COLO829 (cell line): ENCODE results near the gene HSPB7.
"Not testable (repeated sequence)": the region's sequence is repeated elsewhere in the genome, so short reads cannot be mapped to it uniquely, and the experiment has no call there.

ENCODE experiments used
- DNase-seq: peaks from one replicate; pipeline ENCODE4 v3.0.0; 2012; ENCODE audit warnings: low spot score

The HSPB7 gene

DNA sequence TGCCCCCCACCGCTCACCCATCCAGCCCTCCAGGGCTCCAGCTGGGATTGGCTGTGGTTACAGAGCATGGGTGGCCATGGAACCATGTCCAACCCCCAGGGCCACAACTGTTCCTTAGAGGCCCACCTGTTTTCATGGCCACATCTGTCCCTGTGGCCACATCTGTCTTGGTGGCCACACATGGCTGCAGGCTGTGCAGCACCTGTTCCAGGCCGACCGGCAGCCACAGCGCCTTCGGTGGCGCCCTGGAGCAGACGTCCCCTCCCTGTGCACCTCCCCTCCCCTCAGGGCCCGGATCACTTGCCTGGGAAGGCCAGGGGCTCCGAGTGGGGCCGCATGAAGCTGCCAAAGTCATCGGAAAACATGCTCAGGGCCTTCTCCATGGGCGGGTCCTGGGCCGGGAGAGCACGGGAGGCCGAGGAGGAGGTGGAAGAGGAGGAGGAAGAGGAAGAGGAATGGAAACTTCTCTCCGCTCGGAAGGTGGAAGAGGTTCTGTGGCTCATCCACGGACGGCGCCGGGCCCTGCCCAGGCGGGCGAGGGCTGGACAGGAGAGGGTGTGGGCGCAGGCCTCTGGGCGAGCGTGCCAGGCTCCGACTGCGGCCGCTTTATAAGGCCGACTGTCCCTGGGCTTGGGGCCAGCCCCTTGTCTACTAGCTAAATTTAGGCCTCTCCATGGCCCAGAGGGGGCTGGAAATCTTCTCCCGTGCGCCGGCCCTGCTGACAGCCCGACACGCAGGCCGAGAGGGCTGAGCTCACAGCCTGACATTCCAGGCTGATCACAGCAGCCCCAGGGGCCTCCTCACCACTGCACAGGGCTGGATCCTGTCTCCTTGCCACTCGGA lies at the start of gene HSPB7:
HSPB7 (minus strand) TSS at position 583 of the 843 bp plus-strand sequence; CDS start at position 503, 80 bp downstream.
- DNase-seq = no peak

DNA sequence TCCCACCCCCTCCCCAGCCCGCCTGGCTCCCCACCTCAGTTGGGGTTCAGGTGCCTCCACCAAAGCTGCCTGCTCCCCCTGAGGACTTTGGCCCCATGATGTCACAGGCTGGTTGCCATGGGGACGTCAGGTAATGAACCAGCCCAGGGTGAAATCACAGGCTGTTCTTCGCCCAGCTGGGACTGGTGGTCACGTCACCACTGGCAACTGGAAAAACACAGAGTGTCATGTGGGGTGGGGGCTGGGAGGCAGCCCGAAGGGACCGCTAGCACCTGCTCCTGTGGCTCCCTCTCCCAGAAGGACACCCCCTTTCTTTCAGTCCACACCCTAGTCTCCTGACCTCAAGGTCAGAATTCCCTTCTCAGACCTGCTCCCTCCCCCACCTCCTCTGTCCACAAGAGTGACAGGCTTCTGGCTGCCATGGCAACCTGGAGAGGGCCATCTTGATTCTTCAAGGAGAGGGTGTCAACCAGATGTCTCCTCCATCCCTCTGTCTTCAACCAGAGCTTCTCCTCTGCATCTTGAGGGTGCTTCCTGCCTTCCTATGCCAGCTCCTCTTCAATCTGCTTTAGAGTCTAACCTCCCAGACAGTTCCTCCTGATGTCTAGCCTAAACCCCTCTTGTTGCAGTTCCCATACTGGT lies 49.4 kb upstream of the HSPB7 start:
- DNase-seq = no peak

DNA sequence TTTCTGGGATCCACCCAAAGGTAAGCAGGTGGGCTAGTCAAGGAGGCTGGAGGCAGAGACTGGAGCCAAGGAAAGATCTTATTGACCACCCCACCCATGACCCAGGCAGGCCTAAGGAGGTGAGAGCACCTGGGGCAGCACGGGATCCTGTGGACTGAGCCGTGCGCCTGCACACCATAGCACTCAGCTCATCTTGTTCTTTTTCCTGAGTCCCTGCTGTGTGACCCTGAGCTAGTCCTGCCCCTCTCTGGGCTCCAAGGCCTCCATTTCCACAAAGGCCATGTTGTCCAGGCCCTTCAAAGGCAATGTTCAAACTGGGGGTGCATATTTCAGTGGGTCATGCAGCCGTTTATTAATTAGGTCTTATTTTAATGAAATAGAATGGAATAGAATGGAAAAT lies 48.4 kb upstream of the HSPB7 start:
- DNase-seq = no peak

DNA sequence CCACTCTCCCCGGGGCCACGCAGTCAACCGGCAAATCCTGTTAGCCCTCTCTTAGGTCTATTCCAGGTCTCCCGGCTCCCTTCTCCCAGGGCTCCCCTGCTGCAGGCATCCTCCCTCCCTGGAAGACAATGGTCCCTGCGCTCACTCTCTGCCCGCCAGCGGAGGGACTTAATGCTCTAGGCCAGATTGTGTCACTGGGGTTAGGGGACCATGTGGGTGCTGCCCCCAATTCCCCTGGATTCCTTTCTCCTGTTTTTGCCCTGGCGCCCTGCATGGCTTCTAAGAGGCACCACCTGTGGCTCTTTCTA lies 47.4 kb upstream of the HSPB7 start:
- DNase-seq = no peak

DNA sequence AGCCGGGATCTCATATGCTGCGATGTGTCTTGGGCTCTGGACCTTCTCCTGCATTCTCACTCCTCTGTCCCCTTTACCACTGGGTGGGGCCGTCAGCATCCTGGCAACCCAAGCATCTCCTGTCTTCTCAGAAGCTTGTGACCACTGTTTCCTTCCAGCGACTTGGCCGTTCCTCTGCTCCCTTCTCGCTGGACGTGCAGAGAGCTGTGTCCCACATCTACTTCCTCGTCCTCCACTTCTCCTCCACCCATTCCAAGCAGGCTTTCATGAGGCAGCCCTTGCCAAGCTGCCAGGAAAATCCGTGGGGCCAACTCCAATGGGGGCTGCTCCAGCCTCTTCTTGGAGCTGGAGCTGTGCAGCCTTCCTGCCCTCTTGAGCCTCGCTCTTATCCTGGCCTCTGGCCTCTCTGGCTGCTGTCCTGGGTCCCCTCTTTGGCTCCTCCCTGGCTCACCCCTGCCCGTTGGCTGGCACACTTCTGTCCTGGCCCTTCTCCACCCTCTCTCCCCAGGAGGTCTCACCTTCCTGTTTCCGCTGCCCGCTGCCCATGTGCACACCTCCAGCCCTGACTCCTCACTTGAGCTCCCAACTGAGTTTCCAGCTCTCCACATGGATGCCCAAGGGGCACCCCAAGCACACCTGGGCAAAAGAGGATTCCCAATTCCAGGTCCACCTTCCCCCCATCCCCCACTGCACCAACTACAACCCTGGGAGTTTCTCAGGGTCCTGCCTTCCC lies 46.9 kb upstream of the HSPB7 start:
- DNase-seq = no peak

DNA sequence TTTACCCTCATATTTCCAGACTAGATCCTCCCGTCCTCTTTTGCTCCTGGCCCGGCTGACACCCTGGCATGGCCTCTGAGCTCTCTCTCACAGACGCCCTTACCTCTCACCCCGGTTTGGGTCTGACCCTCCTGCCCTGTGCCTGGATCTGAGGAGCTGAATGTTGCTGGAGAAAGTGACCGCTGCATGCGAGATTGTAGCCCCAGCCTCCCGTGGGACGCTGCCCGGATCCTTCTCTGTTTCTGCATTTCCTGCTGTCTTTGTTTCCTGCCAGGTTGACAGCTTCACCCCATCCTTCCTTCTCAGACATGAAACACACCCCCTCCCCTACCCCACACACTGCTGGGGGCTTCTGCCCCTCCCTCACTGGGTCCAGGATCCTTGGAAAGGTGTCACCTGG lies 46.1 kb upstream of the HSPB7 start:
- DNase-seq = no peak

DNA sequence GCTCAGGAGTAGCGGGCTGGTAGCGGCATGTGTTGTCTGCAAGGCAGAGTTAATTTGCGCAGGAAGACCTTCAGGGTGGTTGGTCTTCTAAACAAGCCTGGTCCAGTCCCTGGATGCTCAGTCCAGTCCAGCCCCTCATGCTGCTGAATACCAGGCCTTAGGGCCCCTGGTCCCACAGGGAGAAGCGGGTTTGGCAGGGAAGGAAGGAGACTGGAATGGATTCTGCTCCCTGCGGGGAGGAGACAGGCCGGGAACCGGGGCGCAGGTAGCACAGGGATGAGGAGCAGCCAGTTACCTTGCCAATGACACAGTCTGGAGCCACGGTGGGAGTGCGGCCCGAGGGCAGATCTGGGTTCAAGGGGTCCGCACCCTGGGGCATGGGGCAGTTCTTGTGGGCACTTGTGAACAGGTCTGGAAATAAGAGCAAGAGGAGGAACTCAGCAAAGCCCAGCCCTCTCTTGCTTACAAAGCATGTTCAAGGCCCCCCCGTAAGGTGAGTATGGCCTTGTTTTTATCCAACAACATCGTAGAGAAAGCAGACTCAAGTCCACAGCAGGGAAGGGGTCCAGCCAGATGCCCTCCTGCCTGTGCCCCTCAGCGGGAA lies 45.5 kb upstream of the HSPB7 start:
- no peak for DNase-seq

DNA sequence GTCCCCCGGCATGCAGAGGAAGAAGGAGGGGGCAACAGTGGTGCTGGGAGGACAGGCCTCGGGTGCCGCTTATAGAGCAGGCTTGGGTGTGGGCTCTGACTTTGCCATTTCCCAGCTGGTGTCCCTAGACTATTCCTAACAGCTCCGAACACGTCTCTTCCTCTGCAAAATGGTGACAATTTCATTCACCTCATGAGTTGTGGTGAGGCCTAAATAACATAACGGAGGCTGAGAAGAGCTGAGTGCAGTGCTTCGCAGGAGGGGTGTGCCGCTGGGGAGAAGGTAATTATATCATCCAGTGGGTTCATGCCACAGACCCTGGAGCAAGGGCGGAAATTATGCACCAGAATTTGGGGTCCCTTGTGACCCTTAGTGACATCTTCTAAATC lies 44.8 kb upstream of the HSPB7 start:
- not testable (repeated sequence) for DNase-seq

DNA sequence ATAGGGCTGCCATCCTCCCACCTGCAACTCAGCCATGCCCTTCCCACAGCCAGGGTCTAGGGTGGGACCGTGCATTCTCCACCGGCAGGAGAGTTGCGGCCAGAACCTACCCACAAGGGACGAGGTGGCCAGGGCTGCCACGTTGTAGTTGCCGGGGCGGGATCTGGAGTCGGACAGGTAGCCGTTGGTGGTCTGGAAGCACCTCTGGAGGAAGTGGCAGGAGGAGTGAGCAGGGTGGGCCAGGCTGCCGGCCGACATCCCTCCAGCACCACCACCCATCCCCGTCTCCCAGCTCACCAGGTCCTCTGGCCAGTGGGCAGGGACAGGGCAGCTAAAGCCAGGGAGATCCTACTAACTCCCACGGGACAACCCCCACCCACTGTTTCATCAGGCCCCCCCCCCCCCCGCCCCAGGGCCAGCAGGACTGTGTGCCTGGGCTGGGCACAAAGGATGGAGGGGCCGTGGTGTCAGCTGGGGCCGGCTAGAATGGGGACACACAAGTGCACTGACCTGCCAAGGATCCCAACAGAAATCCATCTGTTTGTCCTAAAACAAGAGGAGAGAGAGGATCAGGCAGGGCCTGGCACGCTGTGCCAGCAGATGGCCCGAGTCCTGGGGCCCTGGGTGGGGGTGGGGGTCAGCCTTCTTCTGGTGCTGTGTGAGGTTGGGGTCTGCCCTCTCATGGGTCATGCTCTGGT lies 44.3 kb upstream of the HSPB7 start:
- not testable (repeated sequence) for DNase-seq

DNA sequence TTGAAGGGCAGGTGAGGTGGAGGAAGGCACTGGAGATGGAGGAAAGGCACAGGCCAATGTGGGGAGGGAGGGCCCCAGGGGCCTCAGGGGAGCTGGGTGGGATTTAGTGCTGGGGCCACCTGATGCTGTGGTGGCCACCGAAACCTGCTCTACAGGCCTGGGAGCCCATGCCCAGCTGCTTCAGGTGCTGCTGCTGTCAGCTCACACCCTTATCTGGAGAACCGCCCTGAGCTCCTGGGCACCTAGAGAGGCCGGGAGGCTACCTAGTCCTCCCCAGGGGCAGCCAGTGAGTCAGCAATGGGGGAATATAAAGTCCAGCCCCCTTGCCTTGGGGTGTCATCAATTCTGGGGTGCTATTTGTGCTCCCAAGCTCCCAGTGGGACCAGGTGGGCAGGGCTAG lies 43.4 kb upstream of the HSPB7 start:
- DNase-seq = no peak

DNA sequence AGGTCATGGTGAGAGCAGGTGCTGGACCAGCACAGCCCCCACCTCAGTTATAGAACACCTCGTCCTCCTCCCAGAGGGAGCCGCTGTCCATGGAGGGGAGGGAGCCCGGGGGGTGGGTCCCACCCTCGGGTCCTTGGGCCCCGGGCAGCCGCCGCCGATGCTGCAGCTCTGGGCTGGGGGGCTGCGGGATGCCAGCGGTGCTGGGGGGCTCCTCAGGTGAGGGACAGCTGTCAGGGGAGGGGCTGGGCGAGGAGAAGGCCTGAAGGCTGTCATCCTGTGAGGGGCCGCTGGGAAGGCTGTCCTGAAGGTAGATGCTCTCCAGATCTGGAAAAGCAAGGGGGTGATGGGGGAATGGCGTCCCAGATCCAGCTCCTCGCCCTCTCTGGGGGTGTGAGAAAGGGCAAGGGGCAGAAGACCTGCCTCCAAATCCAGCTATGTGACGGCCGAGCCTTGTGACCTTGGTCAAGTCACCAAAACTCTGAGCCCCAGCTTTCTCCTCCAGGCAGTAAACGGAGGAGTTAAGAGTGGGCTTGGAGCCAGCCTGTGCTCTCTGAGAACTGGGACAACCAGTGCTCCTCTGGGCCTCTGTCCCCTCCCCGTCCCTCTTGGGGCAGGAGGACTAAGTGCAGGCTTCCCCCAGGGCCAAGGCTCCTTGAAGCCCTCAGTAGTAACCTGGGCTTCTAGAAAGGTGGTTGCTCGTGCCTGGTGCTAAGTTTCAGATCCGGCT lies 40.7 kb upstream of the HSPB7 start:
- DNase-seq = not testable (repeated sequence)

DNA sequence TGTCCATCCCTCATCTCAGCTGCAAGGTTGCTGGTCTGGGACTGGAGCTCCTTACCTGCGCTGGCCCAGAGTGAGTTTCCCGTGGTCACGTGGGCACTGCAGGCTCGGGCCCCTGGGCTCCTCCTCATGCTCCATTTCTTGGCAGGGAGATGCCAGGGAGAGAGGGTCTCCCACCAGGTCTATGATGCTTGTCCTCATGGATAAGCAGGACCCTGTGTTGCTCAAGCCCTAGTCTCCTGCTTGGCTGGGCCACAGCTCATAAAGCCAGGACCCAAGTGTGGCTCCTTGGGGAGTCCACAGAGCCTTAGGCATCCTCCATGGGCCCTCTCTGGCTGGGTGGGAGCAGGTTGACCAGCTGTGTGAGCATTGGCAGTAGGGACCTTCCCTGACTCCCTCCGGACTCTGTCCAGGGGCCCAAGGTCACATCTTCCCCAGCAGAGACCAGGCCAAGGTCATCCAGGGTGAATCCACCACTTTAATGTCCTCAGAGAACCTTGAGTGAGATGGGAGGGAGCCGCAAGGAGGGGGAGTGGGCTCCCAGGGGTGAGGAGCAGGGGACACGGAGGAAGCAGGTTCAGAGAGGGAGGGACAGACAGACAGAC lies 39.6 kb upstream of the HSPB7 start:
- DNase-seq = not testable (repeated sequence)

DNA sequence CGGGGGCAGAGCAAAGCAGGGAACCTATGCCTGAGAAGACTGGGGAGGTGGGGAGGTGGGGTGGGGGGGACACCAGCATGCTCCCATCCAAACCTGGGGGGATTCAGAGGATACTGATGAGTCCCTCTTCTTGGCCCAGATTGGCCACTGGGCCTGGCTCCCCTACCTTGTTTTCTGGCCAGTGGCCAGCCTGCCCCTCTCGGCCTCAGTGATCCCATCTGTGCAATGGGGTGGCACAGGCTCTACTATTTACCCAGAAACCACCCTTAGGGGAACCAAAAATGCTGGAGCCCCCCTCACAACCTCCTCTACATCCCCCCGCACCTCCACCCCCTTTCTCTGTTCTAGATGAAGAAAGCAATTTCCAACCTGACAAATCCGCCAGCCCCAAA lies 38.7 kb upstream of the HSPB7 start:
- DNase-seq = not testable (repeated sequence)

DNA sequence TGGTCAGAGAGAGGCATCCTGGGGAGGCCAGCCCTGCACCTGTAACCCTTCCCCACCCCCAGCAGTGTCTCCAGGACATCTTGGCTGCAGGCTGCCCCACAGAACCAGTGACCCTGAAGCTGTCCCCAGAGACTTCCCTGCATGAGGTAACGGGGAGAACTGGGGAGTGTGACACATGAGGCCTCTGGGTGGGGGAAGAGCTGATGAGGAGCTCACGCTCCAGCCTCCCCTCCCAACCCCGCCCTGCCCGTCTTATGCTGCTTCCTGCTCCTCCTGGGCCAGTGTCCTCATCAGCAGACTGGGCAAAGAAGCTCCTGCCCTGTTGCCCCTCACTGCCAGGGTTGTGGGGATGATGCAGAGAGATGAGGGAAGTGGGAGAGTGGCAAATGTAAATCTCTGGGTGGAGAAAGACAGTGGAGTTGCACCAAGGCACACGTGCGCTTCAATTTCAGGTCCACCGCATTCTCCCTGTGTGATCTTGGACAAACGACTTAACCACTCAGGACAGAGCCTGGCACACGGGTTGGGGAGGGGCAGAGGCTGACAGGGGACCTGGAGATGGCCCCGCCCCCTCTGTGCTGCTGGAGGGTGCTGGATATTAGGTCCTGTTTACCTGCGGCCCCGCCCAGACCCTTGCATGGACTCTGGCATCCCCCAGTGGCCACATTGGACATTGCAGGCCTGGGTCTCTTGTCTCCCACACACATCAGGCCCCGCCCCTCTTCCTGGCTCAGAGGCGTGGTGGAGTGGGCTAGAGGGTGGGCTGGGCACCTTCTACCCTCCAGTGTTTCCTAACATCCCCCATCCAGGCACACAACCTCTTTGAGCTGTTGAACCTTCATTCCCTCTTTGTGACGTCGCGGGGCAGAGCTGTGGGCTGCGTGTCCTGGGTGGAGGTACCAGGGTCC lies 38.0 kb upstream of the HSPB7 start:
- DNase-seq = peak; percentile 63

DNA sequence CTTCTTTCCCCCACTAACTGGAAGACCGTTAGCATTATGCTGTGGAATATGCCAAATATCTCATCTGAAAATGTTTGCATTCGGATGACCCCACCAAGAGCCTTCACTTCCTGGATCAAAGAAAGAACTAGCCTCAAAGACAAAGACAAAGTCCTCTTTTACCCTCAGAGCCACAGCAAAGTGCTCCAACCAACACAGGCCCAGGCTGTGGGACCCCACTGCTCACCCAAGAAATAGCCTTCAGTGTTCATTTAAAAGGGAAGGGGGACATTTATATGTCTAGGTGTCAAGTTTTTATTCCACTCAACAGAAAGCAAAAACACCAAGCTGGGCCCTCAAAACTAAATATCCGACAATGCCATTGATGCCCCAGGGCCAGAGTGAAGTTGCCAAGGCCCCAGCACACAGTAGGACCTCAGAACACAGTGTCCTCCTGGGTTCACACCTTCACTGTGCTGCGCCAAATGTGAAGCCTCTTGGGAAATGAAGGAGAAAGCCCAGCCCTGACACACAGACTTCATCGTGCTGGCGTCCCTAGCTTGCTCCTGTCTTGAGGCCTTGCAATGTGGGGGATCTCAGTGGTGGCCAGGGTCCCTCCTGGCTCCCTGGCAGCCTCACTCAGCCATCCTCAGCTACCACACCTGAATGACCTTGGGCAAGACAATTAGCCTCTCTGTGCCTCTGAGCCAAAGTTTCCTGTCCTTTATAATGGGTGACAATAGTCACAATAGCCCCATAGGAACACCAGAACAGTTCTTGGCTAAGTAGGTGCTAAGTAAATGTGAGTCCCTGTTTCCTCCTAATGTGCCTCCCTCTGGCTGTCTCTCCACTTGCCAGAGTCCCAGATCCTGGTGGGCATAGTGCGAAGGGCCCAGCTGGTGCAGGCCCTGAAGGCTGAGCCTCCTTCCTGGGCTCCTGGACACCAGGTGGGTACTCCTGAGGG lies 37.0 kb upstream of the HSPB7 start:
- DNase-seq = no peak

DNA sequence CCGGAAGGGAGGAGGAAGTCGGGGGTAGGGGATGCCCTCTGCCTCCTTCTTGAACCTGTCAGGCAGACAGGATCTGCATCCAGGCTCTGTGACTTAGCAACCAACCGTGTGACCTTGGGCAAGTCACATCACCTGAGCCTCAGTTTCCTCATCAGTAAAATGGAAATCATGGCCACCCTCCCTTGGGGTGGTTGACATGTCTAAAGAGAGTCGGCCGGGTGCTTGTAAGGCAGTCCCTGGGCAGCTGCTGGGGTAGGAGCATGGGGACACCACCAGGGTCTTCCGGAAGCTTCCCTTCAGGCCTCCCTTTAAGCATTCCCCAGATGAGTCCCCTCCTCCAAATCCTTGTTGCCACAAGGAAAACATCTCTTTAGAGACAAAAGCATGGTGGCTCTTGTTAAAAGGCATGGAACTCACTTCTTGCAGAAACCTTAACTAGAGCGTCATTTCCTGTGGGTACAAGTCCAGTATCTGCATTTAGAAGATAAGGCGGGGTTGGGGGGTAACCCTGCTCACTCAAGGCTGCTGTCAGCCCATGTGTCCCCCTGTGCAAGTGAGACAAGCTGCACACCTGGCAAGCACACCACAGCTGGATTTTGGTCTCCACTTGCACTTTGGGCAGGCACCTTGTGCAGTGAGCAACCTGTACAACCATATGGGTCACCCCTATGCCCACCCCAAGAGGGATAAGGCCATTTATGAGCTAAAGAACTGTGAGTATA lies 36.1 kb upstream of the HSPB7 start:
- DNase-seq = no peak

DNA sequence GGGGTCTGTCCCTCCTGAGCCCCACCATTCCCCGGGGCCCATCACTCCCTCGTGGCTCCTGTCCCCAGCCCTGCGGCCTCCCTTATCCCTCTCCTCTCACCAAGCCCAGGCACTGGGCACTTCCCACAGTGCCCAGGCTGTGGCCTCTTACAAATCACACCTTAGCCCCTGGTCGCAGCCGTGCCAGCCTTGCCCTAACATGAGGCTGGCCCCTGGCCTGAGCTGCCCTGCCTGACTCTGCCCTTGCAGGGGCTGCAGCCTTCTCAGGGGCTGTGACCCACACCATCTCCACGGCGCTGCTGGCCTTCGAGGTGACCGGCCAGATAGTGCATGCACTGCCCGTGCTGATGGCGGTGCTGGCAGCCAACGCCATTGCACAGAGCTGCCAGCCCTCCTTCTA lies 34.1 kb upstream of the HSPB7 start:
- DNase-seq = not testable (repeated sequence)

DNA sequence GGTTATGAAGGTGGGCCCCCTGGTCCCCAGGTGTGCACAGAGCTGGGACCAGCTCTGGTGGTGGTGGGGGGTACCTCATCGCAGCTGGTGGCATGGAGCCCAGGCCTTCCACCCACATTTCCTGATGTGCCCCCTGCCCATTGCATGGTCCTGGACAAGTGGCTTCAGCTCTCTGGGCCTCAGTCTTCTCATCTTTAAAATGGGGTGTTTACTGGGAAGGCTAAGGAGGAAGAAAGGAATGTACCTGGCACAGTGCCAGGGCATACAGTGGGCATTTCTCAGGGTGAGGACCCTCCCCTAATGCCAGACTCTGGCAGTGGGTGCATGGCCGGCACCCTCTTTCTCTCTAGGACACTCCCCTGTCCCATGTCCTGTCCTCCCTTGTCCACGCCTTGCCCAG lies 33.2 kb upstream of the HSPB7 start:
- DNase-seq = no peak
